ES-I3 (cell line): ENCODE results near the gene TUBB4A.

Experiments
- H3K36me3 ChIP-seq: 2 replicates; pipeline ENCODE4 v1.6.1; 2013; ENCODE audit warnings: mild to moderate bottlenecking, low read length, control low read depth, moderate library complexity; ENCODE audit not compliant: insufficient read depth
- H3K4me1 ChIP-seq: 2 replicates; pipeline ENCODE4 v1.6.1; 2013; ENCODE audit warnings: mild to moderate bottlenecking, control low read depth, low read length; ENCODE audit not compliant: insufficient read depth
- H3K9ac ChIP-seq: 2 replicates; pipeline ENCODE4 v1.6.1; 2013; ENCODE audit warnings: low read depth, mild to moderate bottlenecking, low read length, moderate library complexity
- H3K9me3 ChIP-seq: 2 replicates; pipeline ENCODE4 v1.6.1; 2013; ENCODE audit warnings: mild to moderate bottlenecking, low read length, moderate library complexity; ENCODE audit not compliant: control insufficient read depth, insufficient read depth

TUBB4A gene

DNA sequence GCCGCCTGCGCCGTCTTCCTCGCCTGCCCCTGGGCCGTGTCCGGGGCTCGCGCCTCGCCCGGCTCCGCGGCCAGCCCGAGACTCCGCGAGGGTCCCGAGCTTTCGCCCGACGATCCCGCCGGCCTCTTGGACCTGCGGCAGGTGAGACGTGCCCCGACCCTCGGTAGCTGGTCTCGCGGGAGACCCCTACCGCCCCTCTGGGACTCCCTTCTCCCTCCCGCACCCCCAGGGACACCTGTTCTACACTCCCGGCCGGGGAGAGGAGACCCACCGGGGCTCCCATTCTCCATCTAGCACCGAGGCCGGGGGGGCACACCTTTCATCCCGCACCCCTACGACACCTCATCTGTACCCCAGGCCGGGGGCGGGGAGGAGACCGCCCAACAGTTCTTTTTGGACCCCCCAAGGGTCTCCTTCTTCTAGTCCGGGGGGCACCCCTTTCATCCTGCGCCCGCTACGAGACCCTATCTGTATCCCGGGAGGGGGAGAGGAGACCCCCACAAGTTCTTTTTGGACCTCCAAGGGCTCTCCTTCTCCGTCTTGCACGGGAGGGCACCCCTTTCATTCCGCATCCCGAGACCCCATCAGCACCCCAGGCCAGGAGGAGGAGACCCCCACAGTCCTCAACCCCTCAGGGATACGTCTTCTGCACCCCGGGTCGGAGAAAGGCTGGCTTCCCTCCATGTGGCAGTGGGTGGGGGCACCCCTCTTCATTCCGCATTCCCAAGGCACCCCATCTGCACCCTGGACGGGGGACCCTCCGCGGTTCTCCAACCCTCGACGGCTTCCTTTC, 29.2 kb upstream of the TUBB4A start:
- Histone ChIP-seq H3K9ac (peak overlapping the region; percentile 83), H3K9me3 (peaks cover 7% of the 10 kb centered on the region), H3K4me1 (peaks cover 24% of the 10 kb centered on the region), H3K36me3 (peaks cover 8% of the 10 kb centered on the region; the same call in 1 of the 2 replicates)

DNA sequence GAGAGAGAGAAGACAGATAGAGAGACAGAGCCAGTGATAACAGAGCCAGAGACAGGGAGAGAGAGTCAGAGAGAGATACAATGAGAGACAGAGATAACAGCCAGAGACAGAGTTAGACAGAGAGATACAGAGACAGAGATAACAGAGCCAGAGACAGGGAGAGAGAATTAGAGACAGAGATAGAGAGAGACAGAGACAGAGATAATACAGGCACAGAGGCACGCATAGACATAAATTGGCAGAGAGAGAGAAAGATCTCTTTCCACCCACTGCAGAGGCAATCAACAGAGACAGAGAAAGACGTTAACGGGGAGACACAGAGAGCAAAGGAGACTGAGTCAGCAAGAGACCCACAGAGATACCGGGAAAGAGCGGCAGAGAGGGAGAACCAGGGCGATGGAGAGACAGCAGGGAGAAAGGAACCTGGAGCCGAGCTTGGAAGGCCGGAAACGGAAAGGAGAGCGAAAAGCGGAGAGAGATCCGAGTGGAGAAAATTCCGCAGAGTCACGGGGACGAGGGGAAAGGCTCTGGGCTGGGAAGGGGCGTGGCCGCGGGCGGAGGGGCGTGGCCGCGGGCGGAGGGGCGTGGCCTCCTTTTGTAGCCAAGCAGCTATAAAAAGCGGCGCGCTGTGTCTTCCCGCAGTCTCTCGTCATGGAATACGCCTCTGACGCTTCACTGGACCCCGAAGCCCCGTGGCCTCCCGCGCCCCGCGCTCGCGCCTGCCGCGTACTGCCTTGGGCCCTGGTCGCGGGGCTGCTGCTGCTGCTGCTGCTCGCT, 28.5 kb upstream of the TUBB4A start, which contains the start of gene TNFSF9:
TSS of gene TNFSF9 (plus strand) at position 641 of the 777 bp plus-strand sequence. CDS start at position 652, 11 bp downstream.
- Histone ChIP-seq H3K9me3 (0 out of 2 replicates have a peak, but pooled peaks cover under 1% of the 10 kb centered on the region), H3K4me1 (peaks cover 24% of the 10 kb centered on the region), H3K9ac (peak within 1 kb of the TSS; percentile 83), H3K36me3 (peaks cover 3% of the 10 kb centered on the region; the same call in 1 of the 2 replicates)

DNA sequence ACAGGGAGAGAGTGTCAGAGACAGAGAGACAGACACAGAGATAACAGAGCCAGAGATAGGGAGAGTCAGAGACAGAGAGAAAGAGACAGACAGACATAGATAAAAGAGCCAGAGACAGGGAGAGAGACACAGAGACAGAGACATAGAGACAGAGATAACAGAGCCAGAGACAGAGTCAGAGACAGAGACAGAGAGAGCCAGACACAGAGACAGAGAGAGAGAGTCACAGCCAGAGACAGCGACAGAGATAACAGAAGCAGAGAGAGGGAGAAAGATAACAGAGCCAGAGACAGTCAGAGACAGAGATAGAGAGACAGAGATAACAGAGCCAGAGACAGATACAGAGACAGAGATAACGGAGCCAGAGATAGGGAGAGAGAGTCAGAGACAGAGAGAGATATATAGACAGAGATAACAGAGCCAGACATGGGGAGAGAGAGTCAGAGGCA, 27.9 kb upstream of the TUBB4A start:
- H3K4me1 ChIP-seq, result peaks cover 24% of the 10 kb centered on the region
- no peaks in the 10 kb centered on the region for H3K36me3 ChIP-seq
- no peaks in the 10 kb centered on the region for H3K9me3 ChIP-seq
- peak overlapping the region; percentile 83; the same call in 1 of the 2 replicates for H3K9ac ChIP-seq

DNA sequence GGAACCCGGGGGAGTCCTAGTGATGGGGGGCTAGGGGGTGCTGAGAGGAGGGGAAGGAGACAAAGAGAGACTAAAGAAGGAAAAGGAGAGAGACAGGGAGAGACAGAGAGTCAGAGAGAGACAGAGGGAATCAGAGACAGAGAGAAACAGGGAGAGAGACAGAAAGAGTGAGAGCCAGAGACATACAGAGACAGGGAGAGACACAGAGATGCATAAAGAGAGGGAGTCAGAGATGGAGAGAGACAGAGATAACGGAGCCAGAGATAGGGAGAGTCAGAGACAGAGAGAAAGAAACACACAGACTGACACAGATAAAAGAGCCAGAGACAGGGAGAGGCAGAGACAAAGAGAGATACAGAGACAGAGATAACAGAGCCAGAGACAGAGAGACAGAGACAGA, 27.2 kb upstream of the TUBB4A start:
- Histone ChIP-seq H3K4me1 (peaks cover 24% of the 10 kb centered on the region), H3K36me3 (no peaks in the 10 kb centered on the region), H3K9me3 (no peaks in the 10 kb centered on the region), H3K9ac (no peak overlapping the region)

DNA sequence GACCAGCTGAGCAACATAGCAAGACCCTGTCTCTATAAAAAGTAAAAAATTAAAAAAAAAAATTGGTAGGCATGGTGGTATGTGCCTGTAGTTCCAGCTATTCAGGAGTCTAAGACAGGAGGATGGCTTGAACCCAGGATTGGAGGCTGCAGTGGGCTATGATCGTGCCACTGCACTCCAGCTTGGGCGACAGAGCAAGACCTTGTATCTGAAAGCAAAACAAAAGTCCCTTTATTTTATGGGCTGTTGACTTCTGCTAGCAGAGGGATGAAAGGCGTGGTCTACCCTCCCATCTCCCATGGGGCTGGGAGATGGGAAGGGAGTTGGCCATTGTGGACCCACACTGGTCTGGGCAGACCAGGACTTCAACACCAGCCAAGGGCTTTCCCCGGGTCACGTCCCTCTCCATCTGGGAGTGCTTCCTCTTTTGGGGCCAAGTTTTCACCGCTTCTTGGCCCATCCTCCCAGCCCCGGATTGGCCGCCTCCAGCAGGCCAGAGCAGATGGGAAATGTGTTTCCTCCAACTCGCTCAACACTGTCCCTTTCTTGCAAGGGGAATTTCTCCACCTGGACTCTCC, 26.5 kb upstream of the TUBB4A start:
- peaks cover 24% of the 10 kb centered on the region for H3K4me1 ChIP-seq
- H3K36me3 ChIP-seq, result no peaks in the 10 kb centered on the region
- no peaks in the 10 kb centered on the region for H3K9me3 ChIP-seq
- H3K9ac ChIP-seq, result no peak overlapping the region; the same call in 1 of the 2 replicates

DNA sequence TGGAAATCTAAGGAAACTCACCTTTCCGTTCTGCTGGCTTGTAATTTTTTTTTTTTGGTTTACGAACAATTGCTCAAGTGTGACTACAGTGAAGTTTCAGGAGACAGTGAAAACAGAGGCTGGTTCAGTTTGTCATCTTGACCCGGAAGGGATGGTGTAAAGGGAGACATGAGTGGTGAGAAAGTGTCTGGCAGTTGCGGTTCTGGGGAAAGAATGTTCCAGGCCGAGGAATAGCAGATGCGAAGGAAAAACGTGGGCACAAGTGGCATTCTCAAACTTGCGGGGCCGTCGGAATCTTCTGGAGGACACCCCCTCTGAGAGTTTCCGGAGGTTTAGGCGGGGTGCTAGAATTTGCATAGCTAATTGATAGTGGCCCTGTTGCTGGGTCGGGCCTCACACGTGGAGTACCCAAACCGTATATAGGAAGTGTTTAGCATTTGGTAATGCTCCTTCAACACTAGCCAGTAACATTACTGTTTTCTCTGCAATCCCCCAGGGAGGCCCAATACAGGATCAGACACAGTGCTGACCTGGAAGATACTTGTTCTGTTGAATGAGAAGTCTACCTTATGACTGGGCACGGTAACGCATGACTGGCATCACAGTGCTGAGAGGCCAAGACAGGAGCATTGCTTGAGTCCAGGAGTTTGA, 25.9 kb upstream of the TUBB4A start:
- Histone ChIP-seq H3K36me3 (no peaks in the 10 kb centered on the region), H3K4me1 (peaks cover 24% of the 10 kb centered on the region), H3K9me3 (no peaks in the 10 kb centered on the region), H3K9ac (no peak overlapping the region)

DNA sequence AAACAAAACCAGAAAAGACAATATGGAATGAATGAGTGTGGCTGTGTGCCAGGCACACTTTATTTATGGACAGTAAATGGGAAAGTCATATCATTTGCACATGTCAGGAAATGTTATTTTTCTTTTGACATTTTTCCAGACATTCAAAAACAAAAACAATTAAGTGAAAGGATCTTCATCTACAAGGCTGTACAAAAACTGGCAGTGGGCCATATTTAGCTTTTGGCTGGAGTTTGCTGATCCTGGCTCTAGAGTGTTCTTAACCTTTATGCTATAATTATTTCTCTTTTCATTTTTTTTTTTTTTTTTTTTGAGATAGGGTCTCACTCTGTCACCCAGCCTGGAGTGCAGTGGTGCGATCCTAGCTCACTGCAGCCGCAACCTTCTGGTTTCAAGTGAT, 22.2 kb upstream of the TUBB4A start:
- Histone ChIP-seq H3K4me1 (peaks cover 13% of the 10 kb centered on the region), H3K36me3 (no peaks in the 10 kb centered on the region)

DNA sequence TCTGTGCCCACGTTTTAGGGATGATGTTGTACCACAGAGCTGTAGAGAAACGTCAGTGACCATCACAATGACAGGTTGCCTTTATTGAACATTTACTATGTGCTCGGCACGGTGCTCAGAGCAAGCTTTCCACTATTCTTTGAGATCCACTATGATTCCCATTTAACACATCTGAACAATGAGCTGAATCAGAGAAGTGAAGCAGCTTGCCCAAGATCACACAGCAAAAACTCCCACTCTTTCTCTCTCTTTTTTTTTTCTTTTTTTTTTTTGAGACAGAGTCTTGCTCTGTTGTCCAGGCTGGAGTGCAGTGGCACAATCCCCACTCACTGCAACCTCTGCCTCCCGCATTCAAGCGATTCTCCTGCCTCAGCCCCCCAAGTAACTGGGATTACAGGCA, 20.6 kb upstream of the TUBB4A start:
- Histone ChIP-seq H3K4me1 (peaks cover 7% of the 10 kb centered on the region; the same call in 1 of the 2 replicates), H3K36me3 (no peaks in the 10 kb centered on the region), H3K9me3 (no peaks in the 10 kb centered on the region), H3K9ac (no peak overlapping the region)

More for the DNA sequence above, 22.2 kb upstream of the TUBB4A start:
- Histone ChIP-seq H3K9me3 (no peaks in the 10 kb centered on the region), H3K9ac (no peak overlapping the region)

DNA sequence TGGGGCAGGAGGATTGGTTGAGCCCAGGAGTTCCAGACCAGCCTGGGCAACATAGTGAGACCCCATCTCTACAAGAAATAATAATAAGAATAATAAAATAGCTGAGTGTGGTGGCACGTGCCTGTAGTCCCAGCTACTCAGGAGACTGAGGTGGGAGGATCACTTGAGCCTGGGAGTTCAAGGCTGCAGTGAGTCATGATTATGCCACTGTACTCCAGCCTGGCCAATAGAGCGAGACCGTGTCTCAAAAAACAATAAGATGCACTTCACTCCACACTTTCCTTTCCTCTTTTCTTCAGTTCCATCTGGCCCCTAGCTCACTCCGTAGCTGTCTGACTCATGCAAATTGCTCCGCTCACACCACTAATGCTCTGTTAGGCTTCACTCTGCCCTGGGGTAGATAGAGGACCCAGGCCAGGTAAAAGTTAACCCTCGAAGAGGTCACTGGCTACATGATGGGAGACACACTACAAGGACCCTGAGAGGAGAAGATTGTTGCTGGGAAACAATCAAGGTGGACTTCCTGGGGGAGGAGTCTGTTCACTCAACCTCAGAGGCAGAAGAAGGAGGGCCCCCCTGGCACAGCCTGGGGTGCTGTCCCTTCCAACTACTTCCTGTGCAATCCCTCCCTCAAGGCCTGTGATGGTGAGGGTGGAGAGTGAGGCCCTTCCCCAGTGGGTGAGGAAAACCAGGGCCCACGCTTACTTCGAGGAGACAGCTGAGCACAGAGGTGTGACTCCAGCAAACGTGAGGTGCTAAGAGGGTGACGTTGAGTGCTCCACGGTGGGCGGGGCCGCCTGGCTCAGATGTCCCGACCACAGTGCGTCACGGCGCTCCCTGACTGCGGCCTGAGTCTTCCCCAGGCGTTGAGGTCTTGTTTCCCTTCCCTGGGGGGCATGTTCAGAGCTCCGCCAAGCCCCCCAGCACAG, 19.9 kb upstream of the TUBB4A start:
- Histone ChIP-seq H3K36me3 (no peaks in the 10 kb centered on the region), H3K9ac (no peak overlapping the region), H3K4me1 (peaks cover 11% of the 10 kb centered on the region; the same call in 1 of the 2 replicates), H3K9me3 (no peaks in the 10 kb centered on the region)

DNA sequence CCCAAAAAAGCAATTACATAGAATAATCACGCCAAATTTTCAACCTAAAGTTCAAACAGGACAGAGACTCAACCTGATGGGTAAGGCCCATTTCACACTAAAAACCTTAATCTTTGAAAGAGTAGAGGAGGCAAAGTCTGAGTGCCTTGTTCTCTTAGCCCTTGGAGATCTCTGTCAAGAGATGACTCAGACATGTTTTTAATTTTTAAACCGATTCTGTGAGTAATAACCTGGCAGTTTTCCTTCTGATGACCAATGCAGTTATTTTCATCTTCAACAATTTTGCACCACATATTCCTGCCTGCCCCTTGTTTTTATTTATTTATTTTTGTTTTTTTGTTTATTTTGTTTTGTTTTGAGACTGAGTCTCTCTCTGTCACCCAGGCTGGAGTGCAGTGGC, 17.2 kb upstream of the TUBB4A start:
- H3K4me1 ChIP-seq, result peaks cover 11% of the 10 kb centered on the region; the same call in 1 of the 2 replicates
- H3K9me3 ChIP-seq, result no peaks in the 10 kb centered on the region
- no peaks in the 10 kb centered on the region for H3K36me3 ChIP-seq
- no peak overlapping the region for H3K9ac ChIP-seq

DNA sequence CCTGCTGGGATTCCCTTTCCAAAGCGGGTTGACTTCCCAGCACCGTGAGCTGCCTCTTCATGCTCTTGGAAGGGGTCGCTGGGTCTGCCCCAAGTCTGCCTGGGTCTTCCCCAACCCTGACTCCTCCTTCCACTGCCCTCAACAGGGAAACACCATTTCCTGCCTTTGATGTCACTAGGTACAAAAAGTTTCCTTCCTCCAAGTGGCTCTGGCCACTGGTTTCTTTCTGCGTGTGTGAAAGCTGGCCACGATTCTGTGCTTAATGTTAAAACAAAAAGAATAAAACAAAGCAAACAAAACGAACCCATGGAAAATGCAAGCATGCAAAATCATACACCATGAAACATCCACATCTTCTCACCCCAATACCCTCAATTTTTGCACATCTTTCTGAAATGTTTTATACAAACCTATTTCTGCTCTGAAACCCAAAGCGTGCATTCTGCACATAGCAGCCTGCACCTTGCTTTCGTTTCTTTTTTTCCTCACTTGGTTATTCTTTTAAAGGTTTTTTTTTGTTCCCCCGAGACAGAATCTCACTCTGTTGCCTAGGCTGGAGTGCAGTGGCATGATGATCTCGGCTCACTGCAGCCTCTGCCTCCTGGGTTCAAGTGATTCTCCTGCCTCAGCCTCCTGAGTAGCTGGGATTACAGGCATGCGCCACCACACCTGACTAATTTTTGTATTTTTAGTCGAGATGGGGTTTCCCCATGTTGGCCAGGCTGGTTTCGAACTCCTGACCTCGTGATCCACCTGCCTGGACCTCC, 16.2 kb upstream of the TUBB4A start:
- H3K4me1 ChIP-seq, result peaks cover 11% of the 10 kb centered on the region; the same call in 1 of the 2 replicates
- no peaks in the 10 kb centered on the region for H3K9me3 ChIP-seq
- no peaks in the 10 kb centered on the region for H3K36me3 ChIP-seq
- no peak overlapping the region for H3K9ac ChIP-seq

DNA sequence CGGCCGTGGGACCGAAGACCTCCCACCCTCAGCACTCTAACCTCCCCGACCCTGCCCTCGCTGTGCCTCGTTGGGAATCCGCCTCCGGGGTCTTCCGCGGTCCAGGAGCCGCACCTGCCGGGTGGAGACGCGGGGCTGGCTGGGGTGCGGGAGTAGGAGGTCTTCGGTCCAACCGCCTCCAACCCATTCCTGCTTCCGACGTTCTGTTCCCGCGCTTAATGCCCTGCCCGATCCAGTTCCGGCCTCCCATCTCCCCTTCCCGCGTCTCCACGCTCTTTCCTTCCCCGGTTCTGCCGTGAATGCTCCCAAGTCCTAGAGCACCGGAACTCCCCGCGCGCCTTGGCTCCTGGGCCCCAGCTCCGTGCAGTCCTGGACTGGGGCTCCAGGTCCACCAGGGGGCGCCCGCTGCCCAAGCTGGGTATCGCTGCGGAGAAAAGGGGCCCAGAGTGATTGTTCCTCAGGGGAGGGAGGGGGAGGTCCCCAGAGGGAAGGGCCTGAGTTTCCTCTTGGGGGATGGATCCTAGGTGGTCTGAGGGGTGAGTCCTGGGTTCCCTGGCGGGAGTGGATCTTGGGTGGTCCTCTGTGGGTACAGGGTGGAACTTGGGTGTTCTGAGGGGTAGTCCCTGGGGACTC, 14.7 kb upstream of the TUBB4A start:
- Histone ChIP-seq H3K36me3 (no peaks in the 10 kb centered on the region), H3K4me1 (peaks cover 11% of the 10 kb centered on the region; the same call in 1 of the 2 replicates), H3K9ac (peak overlapping the region; percentile 57; the same call in 1 of the 2 replicates), H3K9me3 (no peaks in the 10 kb centered on the region)
